ENCODE measurements around the gene AGAP4.
"Not testable (repeated sequence)": the region's sequence is repeated elsewhere in the genome, so short reads cannot be mapped to it uniquely, and the experiment has no call there.

DNA sequence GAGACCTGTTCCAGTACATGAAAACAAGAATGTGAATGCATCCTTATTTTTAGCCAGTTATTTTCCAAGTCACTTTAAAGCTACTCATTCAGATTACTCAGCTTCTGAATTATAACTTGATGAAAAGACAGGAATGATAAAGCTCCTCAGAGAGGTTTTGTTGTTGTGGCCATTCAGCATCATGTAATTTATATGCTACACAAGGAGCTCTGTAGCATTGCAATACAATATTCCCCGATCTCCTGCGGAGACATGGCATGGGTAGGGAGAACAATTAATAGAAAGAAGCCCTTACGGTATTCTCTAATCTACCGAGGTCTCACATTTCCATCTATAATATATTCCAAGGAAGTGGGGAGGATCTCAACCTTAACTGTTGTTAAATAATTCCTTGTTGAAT, 43.4 kb upstream of the AGAP4 start:
- not testable (repeated sequence) for TF ChIP-seq TAF1 (IDR thresholded peaks at IDR 0.05; ENCODE audit: borderline replicate concordance, low read depth, low read length); POLR2AphosphoS5 (IDR thresholded peaks at IDR 0.05; ENCODE audit: low read depth, low read length); POLR2A (IDR thresholded peaks at IDR 0.05; ENCODE audit: low read depth, low read length)

Data from GM12892 (cell line).